Esophagus muscularis mucosa (tissue), 3 donors: ENCODE results near the gene LRP2.

Experiments used
- POLR2A ChIP-seq: fragments of 450-650 bp; IDR thresholded peaks from one replicate; pipeline ENCODE4 v1.6.1; 2017; ENCODE audit warnings: antibody characterized with exemption, moderate library complexity, mild to moderate bottlenecking, low read depth
- TF ChIP-seq, protein P1 (sequence below), 3 experiments: fragments of 200-600 bp in 2 of 3; fragments of 450-650 bp in 1 of 3; sonication (generic) in 2 of 3; IDR thresholded peaks; one replicate each; pipeline ENCODE4 v1.5.1; 2017 to 2019; ENCODE audit warnings: antibody characterized with exemption in 3 of 3, mild to moderate bottlenecking in 2 of 3, moderate library complexity in 1 of 3

DNA sequence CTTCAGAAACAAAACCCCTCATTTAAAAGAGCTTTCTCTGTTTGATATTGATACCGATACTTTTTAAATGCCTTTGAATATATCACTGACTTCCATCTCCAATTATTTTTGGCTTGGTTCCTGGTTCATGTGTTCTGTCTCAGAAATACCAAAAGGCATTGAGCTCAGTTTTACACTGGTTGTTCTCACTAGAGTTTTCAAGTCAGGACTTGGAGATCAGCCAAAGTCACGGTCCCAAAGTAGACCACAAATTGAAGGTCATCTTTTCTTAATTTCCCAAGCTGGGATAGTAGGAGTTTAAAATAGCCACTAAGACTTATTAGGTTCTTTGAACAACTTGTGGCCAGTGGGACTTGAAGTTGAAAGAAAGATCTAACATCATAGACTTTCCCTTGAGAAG is 268.8 kb downstream of the LRP2 start:
- TF ChIP-seq, protein P1, sequence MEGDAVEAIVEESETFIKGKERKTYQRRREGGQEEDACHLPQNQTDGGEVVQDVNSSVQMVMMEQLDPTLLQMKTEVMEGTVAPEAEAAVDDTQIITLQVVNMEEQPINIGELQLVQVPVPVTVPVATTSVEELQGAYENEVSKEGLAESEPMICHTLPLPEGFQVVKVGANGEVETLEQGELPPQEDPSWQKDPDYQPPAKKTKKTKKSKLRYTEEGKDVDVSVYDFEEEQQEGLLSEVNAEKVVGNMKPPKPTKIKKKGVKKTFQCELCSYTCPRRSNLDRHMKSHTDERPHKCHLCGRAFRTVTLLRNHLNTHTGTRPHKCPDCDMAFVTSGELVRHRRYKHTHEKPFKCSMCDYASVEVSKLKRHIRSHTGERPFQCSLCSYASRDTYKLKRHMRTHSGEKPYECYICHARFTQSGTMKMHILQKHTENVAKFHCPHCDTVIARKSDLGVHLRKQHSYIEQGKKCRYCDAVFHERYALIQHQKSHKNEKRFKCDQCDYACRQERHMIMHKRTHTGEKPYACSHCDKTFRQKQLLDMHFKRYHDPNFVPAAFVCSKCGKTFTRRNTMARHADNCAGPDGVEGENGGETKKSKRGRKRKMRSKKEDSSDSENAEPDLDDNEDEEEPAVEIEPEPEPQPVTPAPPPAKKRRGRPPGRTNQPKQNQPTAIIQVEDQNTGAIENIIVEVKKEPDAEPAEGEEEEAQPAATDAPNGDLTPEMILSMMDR (IDR thresholded peaks at IDR 0.05): no peak
- TF ChIP-seq POLR2A: no peak
